Stimulated activated CD4-positive, alpha-beta T cell treated with anti-CD3 and anti-CD28 coated beads, TNF-alpha, amount 100 ng/mL, for 48 hours (primary cell): ENCODE measurements around the gene OSBPL2.

Experiments
- DNase-seq, 3 donors: peaks; one replicate each; pipeline ENCODE4 v3.0.0-alpha.2; 2020; ENCODE audit warnings: low read depth in 3 of 3

Gene OSBPL2

GRCh38 chr20:62313021-62313420 lies 74.7 kb downstream of the OSBPL2 start:
- DNase-seq: no peak

GRCh38 chr20:62313460-62314338 lies 75.4 kb downstream of the OSBPL2 start:
- no peak for DNase-seq

GRCh38 chr20:62314339-62314638 lies 76.0 kb downstream of the OSBPL2 start:
- no peak for DNase-seq

GRCh38 chr20:62314711-62315302 lies 76.5 kb downstream of the OSBPL2 start:
- no peak for DNase-seq

- DNase-seq: no peak
Measured at GRCh38 chr20:62315773-62316172, 77.5 kb downstream of the OSBPL2 start.

GRCh38 chr20:62316331-62317166 lies 78.2 kb downstream of the OSBPL2 start:
- DNase-seq: no peak

GRCh38 chr20:62317167-62317655 lies 78.9 kb downstream of the OSBPL2 start:
- DNase-seq: no peak

GRCh38 chr20:62318400-62319345 lies 80.4 kb downstream of the OSBPL2 start:
- DNase-seq: no peak

GRCh38 chr20:62319346-62319909 lies 81.1 kb downstream of the OSBPL2 start:
- no peak for DNase-seq

- DNase-seq: no peak
Measured at GRCh38 chr20:62320581-62321354, 82.4 kb downstream of the OSBPL2 start.

- peak in 1 of 3 donors; percentile 25 for DNase-seq
Measured at GRCh38 chr20:62321521-62321948, 83.2 kb downstream of the OSBPL2 start.

- no peak for DNase-seq
Measured at GRCh38 chr20:62321975-62322374, 83.7 kb downstream of the OSBPL2 start.

GRCh38 chr20:62322492-62323041 lies 84.2 kb downstream of the OSBPL2 start:
- no peak for DNase-seq

- no peak for DNase-seq
Measured at GRCh38 chr20:62323146-62323979, 85.0 kb downstream of the OSBPL2 start.

- no peak for DNase-seq
Measured at GRCh38 chr20:62323980-62324906, 85.9 kb downstream of the OSBPL2 start.

GRCh38 chr20:62325172-62325905 lies 87.0 kb downstream of the OSBPL2 start:
- DNase-seq: no peak

GRCh38 chr20:62326559-62326958 lies 88.2 kb downstream of the OSBPL2 start:
- DNase-seq: no peak
